PC-3 (cell line): Measurements from ENCODE around the gene LUM.

ENCODE experiments used
- CTCF ChIP-seq: fragments of 300-600 bp; sonication (generic); conservative IDR thresholded peaks from 2 replicates; pipeline ENCODE4 v1.5.1; 2017; ENCODE audit warnings: antibody characterized with exemption, low read depth, mild to moderate bottlenecking, low read length
- EZH2 ChIP-seq: fragments of 300-600 bp; sonication (generic); IDR thresholded peaks from one replicate; pipeline ENCODE4 v1.6.1; 2017; ENCODE audit warnings: antibody characterized with exemption, mild to moderate bottlenecking, low read length; ENCODE audit not compliant: unreplicated experiment
- EZH2phosphoT487 ChIP-seq: fragments of 300-600 bp; sonication (generic); IDR thresholded peaks from 2 replicates; pipeline ENCODE4 v1.6.1; 2018; ENCODE audit warnings: mild to moderate bottlenecking, antibody characterized with exemption, low read length, borderline replicate concordance

GRCh38 chr12:91138337-91138920 lies 27.1 kb upstream of the LUM start:
- TF ChIP-seq CTCF: no peak
- no peak for TF ChIP-seq EZH2phosphoT487
- no peak for TF ChIP-seq EZH2
